ENCODE data around the gene CEACAM18. TPM values are rescaled to one million over a fixed set of nuclear protein-coding genes. Genes with fewer than 3 reads are reported as not detected.

CEACAM18 gene
- polyA plus RNA-seq, 1 of the 3 experiments (the other 2 are of a cell fraction) = not detected

- H3K27me3 ChIP-seq (ENCODE audit: insufficient read depth) = peaks cover 59% of the 10 kb centered on the region
- DNase-seq = no peak
- H3K79me2 ChIP-seq (ENCODE audit: insufficient read depth) = no peaks in the 10 kb centered on the region
- no peak overlapping the region for H3K4me3 ChIP-seq (ENCODE audit: low read depth in 2 of 2, low read length in 1 of 2)
- no peak overlapping the region for H2AFZ ChIP-seq (ENCODE audit: low read depth)
- TF ChIP-seq SIN3A (IDR thresholded peaks at IDR 0.05; ENCODE audit: borderline replicate concordance, low read depth, low read length) (no peak), POLR2AphosphoS5 (IDR thresholded peaks at IDR 0.05; ENCODE audit: low read depth, low read length) (no peak), REST (IDR thresholded peaks at IDR 0.05; ENCODE audit: low read depth, low read length) (no peak), FOSL2 (IDR thresholded peaks at IDR 0.05; ENCODE audit: borderline replicate concordance, low read depth) (no peak), GATA2 (CRISPR knock-in tag; IDR thresholded peaks at IDR 0.05) (no peak)
- no peak overlapping the region for H3K4me2 ChIP-seq
- no peaks in the 10 kb centered on the region for H3K9me3 ChIP-seq
- 0% methylated on average over 2 of the region's 2 CpGs for WGBS (ENCODE audit: low lambda C conversion rate)
- no peaks in the 10 kb centered on the region for H3F3A ChIP-seq (replicated peaks; ENCODE audit: insufficient read depth)
- H4K20me1 ChIP-seq (ENCODE audit: insufficient read depth) = no peaks in the 10 kb centered on the region
- no peak overlapping the region for H3K27ac ChIP-seq (ENCODE audit: low read depth in 2 of 2, low read length in 1 of 2)
- H3K36me3 ChIP-seq (replicated peaks in 1 of 2; ENCODE audit: control insufficient read depth in 1 of 2, insufficient read depth in 2 of 2, low read length in 1 of 2) = no peaks in the 10 kb centered on the region
- no peak overlapping the region for H3K9ac ChIP-seq
- no peaks in the 10 kb centered on the region for H3K4me1 ChIP-seq (ENCODE audit: control insufficient read depth in 1 of 2, insufficient read depth in 2 of 2, low read depth in 1 of 2, low read length in 1 of 2)
- H3K9me2 ChIP-seq = no peaks in the 10 kb centered on the region
- POLR2A ChIA-PET = no interaction called here
- CTCF ChIA-PET = interaction anchor here (1.0 to 8.1 kb wide), 8 partner anchors 12 to 142 kb away, joined by 3 to 37 read pairs (median 4); no protein-coding TSS in a partner anchor
These were observed 38.3 kb upstream of the CEACAM18 start for GRCh38 chr19:51440052-51440451.

DNA sequence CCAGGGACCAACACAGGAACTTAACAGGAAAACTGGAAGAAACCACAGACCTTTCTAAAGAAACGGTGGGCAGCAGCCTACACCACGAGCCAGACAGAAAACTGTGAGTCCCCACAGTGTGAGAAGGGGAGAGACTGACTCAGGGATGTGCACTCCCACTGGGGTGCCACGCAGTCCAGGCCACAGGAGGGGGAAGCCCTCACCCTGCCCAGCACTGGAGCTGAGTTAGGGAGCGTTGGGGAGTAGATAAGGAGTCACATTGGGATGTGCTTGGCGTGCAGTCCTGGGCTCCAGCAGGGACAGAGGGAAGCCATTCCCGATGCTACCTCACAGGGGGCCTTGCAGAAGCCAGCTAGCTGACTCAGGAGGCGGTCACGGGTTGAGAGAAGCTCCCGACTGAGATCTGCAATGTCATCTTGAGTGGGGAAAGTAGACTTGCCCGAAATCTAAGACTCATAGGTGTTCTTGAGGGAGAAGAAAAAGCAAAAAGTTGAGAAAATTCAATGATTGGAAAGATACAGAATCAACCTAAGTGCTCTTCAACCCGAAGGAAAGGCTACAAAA is 37.4 kb upstream of the CEACAM18 start:
- TF ChIP-seq FOXM1 (IDR thresholded peaks at IDR 0.05; ENCODE audit: low read depth) (no peak), MXI1 (IDR thresholded peaks at IDR 0.05; ENCODE audit: low read depth, low read length) (no peak), YY1 (IDR thresholded peaks at IDR 0.05; ENCODE audit: low read depth) (no peak)
- no peak overlapping the region for H3K4me2 ChIP-seq
- POLR2A ChIA-PET = no interaction called here
- H3K36me3 ChIP-seq (replicated peaks in 1 of 2; ENCODE audit: control insufficient read depth in 1 of 2, insufficient read depth in 2 of 2, low read length in 1 of 2) = no peaks in the 10 kb centered on the region
- DNase-seq = no peak
- no peak overlapping the region for H3K27ac ChIP-seq (ENCODE audit: low read depth in 2 of 2, low read length in 1 of 2)
- no peaks in the 10 kb centered on the region for H3K79me2 ChIP-seq (ENCODE audit: insufficient read depth)
- H3F3A ChIP-seq (replicated peaks; ENCODE audit: insufficient read depth) = no peaks in the 10 kb centered on the region
- H3K27me3 ChIP-seq (ENCODE audit: insufficient read depth) = peaks cover 51% of the 10 kb centered on the region
- no peak overlapping the region for H2AFZ ChIP-seq (ENCODE audit: low read depth)
- no peak overlapping the region for H3K9ac ChIP-seq
- no peaks in the 10 kb centered on the region for H4K20me1 ChIP-seq (ENCODE audit: insufficient read depth)
- no peaks in the 10 kb centered on the region for H3K4me1 ChIP-seq (ENCODE audit: control insufficient read depth in 1 of 2, insufficient read depth in 2 of 2, low read depth in 1 of 2, low read length in 1 of 2)
- H3K4me3 ChIP-seq (ENCODE audit: low read depth in 2 of 2, low read length in 1 of 2) = no peak overlapping the region; a peak in 1 of 4 replicates
- CTCF ChIA-PET = interaction anchor here (1.0 to 8.1 kb wide), 6 partner anchors 14 to 143 kb away, joined by 3 to 37 read pairs (median 6); no protein-coding TSS in a partner anchor
- no peaks in the 10 kb centered on the region for H3K9me3 ChIP-seq
- no peaks in the 10 kb centered on the region for H3K9me2 ChIP-seq
- 3% methylated on average over 10 of the region's 11 CpGs for WGBS (ENCODE audit: low lambda C conversion rate)

Measured in SK-N-SH (cell line).